Osteoblast (primary cell): ENCODE results near the gene MAN2C1. TPM values are rescaled to one million over a fixed set of nuclear protein-coding genes. Genes with fewer than 3 reads are reported as not detected.
"Not testable (repeated sequence)": the region's sequence is repeated elsewhere in the genome, so short reads cannot be mapped to it uniquely, and the experiment has no call there.

Experiments used
- DNase-seq: peaks from one replicate; pipeline ENCODE4 v3.0.0; 2011; ENCODE audit warnings: low spot score, mixed read lengths; ENCODE audit not compliant: insufficient read length; ENCODE audit errors: missing footprints
- H2AFZ ChIP-seq: 2 replicates; pipeline ENCODE4 v1.6.0; 2011; ENCODE audit warnings: mild to moderate bottlenecking, low read length
- H3K27ac ChIP-seq: 2 replicates; pipeline ENCODE4 v1.5.1; 2011; ENCODE audit warnings: mild to moderate bottlenecking, low read depth, low read length, moderate library complexity
- H3K27me3 ChIP-seq: 2 replicates; pipeline ENCODE4 v1.6.0; 2012; ENCODE audit warnings: mild to moderate bottlenecking, control low read depth, inconsistent platforms, low read length, moderate library complexity; ENCODE audit not compliant: insufficient read depth
- H3K36me3 ChIP-seq: 2 replicates; pipeline ENCODE4 v1.5.1; 2011; ENCODE audit warnings: mild to moderate bottlenecking, low read length, control low read depth, moderate library complexity; ENCODE audit not compliant: insufficient read depth
- H3K4me1 ChIP-seq: 2 replicates; pipeline ENCODE4 v1.5.1; 2011; ENCODE audit warnings: mild to moderate bottlenecking, low read length, control low read depth, moderate library complexity; ENCODE audit not compliant: insufficient read depth
- H3K4me2 ChIP-seq: 2 replicates; pipeline ENCODE4 v1.6.0; 2011; ENCODE audit warnings: mild to moderate bottlenecking, low read length; ENCODE audit not compliant: insufficient read depth
- H3K4me3 ChIP-seq: fragments of 200-600 bp; sonication (generic); 3 replicates; pipeline ENCODE4 v1.5.1; 2012; ENCODE audit warnings: mild to moderate bottlenecking, low read length, inconsistent platforms; ENCODE audit not compliant: insufficient read depth
- H3K79me2 ChIP-seq: 2 replicates; pipeline ENCODE4 v1.6.0; 2012; ENCODE audit warnings: mild to moderate bottlenecking, low read length, control low read depth, inconsistent platforms; ENCODE audit not compliant: insufficient read depth
- H3K9me3 ChIP-seq: 2 replicates; pipeline ENCODE4 v1.5.1; 2011; ENCODE audit warnings: low read depth, low read length, control low read depth
- H4K20me1 ChIP-seq: 2 replicates; pipeline ENCODE4 v1.6.0; 2012; ENCODE audit warnings: mild to moderate bottlenecking, low read length, control low read depth; ENCODE audit not compliant: insufficient read depth
- CTCF ChIP-seq: IDR thresholded peaks from 2 replicates; pipeline ENCODE4 v1.5.1; 2011; ENCODE audit warnings: mild to moderate bottlenecking, low read depth, low read length, moderate library complexity; ENCODE audit errors: extremely low read depth
- total RNA-seq: library from RNA; depleted of rRNA; stranded (reverse); fragments of >200 nt; gene quantifications from 2 replicates; pipeline ENCODE4 v1.2.3, GENCODE V29; 2012

MAN2C1 gene
- total RNA-seq, 1 donor, result 123 TPM

GRCh38 chr15:75352186-75353080, 16.0 kb downstream of the MAN2C1 start:
- peaks cover 14% of the 10 kb centered on the region for H3K36me3 ChIP-seq
- no peaks in the 10 kb centered on the region for H3K9me3 ChIP-seq
- H4K20me1 ChIP-seq, result peaks cover 4% of the 10 kb centered on the region
- no peak overlapping the region for H2AFZ ChIP-seq
- H3K27me3 ChIP-seq, result peaks cover 24% of the 10 kb centered on the region
- no peak overlapping the region for H3K27ac ChIP-seq
- peaks cover 4% of the 10 kb centered on the region for H3K4me1 ChIP-seq
- no peak overlapping the region for H3K4me2 ChIP-seq
- TF ChIP-seq CTCF, result no peak
- H3K79me2 ChIP-seq, result no peaks in the 10 kb centered on the region
- H3K4me3 ChIP-seq, result no peak overlapping the region
- peak; percentile 62 for DNase-seq

GRCh38 chr15:75350601-75351361, 17.6 kb downstream of the MAN2C1 start:
- DNase-seq, result peak; percentile 58
- no peak overlapping the region for H2AFZ ChIP-seq

DNA sequence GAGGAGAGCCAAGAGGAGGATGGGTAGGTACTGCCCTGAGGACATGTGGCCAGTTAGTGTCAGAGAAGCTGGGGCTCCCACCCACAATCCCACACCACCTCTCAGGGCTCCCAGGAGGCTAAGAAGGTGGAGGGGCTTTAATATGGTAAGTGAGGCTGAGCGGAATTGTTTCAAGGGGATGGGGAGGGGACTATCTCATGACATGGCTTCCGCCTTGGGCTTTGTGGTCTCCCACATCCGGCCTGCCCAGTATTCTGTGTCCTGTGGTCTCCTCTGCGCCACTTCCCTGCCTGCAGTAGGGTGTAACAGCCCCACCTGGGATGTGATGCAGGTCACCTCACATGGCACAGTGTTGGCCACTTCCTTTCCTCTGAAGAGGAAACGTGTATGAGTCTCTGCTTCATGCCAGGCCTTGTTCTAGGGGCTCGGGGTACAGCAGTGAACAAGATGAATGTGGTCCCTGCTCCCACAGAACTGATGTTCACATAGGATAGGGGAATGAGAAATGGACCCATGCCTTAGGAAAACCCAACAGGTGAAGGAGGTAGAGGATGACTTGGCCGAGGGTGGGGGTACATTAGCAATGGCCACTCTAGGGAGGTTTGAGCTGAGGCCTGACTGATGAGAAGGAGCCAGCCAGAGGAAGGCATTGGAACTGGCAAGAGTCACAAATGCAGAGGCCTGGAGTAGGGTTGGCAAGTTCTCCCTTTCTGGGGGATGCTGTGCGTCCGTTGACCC, 18.4 kb downstream of the MAN2C1 start:
- Histone ChIP-seq H3K36me3 (peaks cover 2% of the 10 kb centered on the region), H3K27ac (no peak overlapping the region), H3K79me2 (no peaks in the 10 kb centered on the region), H2AFZ (no peak overlapping the region), H3K4me1 (peaks cover 6% of the 10 kb centered on the region), H3K9me3 (no peaks in the 10 kb centered on the region), H3K27me3 (peaks cover 36% of the 10 kb centered on the region), H3K4me3 (no peak overlapping the region), H4K20me1 (peaks cover 4% of the 10 kb centered on the region), H3K4me2 (no peak overlapping the region)
- peak; percentile 62 for DNase-seq
- TF ChIP-seq CTCF, result no peak

More at GRCh38 chr15:75350601-75351361, 17.6 kb downstream of the MAN2C1 start:
- peaks cover 4% of the 10 kb centered on the region for H3K36me3 ChIP-seq
- TF ChIP-seq CTCF, result no peak
- H3K4me3 ChIP-seq, result no peak overlapping the region
- H3K27ac ChIP-seq, result no peak overlapping the region
- H3K79me2 ChIP-seq, result no peaks in the 10 kb centered on the region
- H3K4me2 ChIP-seq, result no peak overlapping the region
- H3K27me3 ChIP-seq, result peaks cover 34% of the 10 kb centered on the region
- no peaks in the 10 kb centered on the region for H3K9me3 ChIP-seq
- H4K20me1 ChIP-seq, result peaks cover 4% of the 10 kb centered on the region
- H3K4me1 ChIP-seq, result peaks cover 6% of the 10 kb centered on the region

- H3K27me3 ChIP-seq, result peaks cover 36% of the 10 kb centered on the region
- H3K9me3 ChIP-seq, H3K4me3 ChIP-seq, H3K27ac ChIP-seq, H3K79me2 ChIP-seq, H3K4me2 ChIP-seq, H3K4me1 ChIP-seq, H3K36me3 ChIP-seq, H2AFZ ChIP-seq, H4K20me1 ChIP-seq: not testable (repeated sequence)
- peak; percentile 50 for DNase-seq
These were observed 19.1 kb downstream of the MAN2C1 start for GRCh38 chr15:75349351-75349669.
